8988T (cell line): ENCODE results near the gene RNASE7.

Experiments used
- DNase-seq: peaks from one replicate; pipeline ENCODE4 v3.0.0; 2011

RNASE7 gene

GRCh38 chr14:21043974-21044618 lies 1.9 kb downstream of the RNASE7 start:
- DNase-seq = no peak

GRCh38 chr14:21047378-21047781 lies 5.2 kb downstream of the RNASE7 start:
- no peak for DNase-seq

- no peak for DNase-seq
Measured at GRCh38 chr14:21048638-21049037, 6.5 kb downstream of the RNASE7 start.

GRCh38 chr14:21049271-21049673 lies 7.1 kb downstream of the RNASE7 start:
- DNase-seq = no peak

- DNase-seq = no peak
Measured at GRCh38 chr14:21050597-21050996, 8.4 kb downstream of the RNASE7 start.

- DNase-seq = no peak
Measured at GRCh38 chr14:21053184-21054122, 11.3 kb downstream of the RNASE7 start.

DNA sequence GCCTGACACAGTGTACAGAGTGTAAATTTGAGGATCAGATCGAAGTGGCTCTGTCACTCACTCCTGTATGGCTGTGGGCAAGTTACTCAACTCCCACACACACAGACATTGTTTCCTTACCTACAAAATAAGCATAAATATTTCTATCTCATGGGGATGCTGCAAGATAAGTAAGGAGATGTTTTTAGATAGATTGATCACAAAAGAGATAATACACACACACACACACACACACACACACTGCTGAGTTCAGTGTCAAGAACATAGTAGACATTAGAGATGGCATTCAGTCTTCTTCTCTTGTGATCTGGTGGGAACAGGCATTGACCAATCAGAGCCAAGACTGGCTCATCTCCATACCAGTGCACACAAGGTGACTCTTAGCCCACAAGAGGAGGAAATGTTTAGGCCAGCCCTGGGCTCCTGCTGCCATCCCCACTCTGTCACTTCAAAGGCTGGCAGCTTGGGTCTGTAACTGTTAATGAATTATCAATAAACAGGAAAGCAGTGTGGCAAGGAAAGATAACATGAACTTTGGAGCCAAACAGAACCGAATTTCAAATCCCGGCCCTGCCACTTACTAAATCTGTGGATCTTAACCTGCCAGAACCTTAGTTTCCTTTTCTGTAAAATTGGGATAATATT lies 12.1 kb downstream of the RNASE7 start:
- DNase-seq = no peak

DNA sequence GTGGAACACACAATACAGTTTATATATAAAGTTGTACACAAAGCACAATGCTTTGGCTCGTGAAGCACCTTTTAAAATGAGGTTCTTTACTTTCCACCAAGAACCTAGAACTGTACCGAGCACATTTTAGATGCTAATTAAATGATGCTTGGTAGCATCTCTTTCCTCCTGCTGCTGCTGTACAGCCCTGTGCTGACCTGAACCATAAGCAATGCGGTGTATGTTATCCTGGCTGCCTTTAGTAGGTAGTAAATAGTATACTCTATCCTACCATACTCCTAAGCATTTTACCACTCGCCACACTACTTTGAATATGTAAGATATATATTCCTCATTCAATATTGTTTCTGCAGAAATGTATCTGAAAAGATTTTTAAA lies 12.6 kb downstream of the RNASE7 start:
- no peak for DNase-seq

- DNase-seq = no peak
Measured at GRCh38 chr14:21055432-21056117, 13.4 kb downstream of the RNASE7 start.

GRCh38 chr14:21056520-21057163 lies 14.5 kb downstream of the RNASE7 start:
- no peak for DNase-seq

GRCh38 chr14:21057803-21058675 lies 15.9 kb downstream of the RNASE7 start, which contains the start of gene RNASE8:
RNASE8 (plus strand) TSS chr14:21057822; CDS start chr14:21057893, 71 bp downstream.
- no peak for DNase-seq

- no peak for DNase-seq
Measured at GRCh38 chr14:21058903-21059302, 16.7 kb downstream of the RNASE7 start.

GRCh38 chr14:21059842-21060613 lies 17.9 kb downstream of the RNASE7 start:
- DNase-seq = no peak

DNA sequence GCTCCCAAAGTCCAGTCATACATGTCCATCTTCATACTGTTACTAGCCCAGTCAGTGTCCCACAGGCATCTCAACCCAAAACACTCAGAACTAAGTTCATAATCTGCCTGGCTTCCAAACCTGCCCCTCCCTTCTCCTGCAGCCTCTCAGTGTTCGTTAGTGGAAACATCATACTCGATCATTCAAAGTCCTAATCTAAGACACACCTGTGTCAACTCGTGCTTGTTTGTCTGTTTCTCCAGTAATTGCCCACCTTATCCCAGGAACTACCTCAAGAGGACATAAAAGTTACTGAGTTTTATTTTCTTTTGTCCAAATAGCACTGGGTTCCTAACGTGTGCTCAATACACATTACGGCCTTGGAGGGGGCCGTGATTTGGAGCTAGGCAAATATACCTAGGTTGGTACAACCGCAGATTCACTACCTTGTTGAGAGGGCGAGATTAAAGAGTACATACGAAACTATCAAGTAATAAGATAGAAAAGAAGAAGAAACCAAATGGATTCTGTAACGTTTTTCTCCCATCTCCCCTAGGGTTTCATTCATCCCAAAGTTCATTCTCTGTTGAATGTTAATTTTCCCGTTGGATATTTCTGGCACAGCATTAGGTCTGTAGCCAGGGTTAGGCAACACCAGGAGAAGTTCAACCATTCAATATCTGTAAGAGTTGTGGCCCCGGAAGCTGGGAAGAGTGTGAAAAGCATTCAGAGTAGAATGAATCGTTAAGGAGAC lies 18.6 kb downstream of the RNASE7 start:
- no peak for DNase-seq

DNA sequence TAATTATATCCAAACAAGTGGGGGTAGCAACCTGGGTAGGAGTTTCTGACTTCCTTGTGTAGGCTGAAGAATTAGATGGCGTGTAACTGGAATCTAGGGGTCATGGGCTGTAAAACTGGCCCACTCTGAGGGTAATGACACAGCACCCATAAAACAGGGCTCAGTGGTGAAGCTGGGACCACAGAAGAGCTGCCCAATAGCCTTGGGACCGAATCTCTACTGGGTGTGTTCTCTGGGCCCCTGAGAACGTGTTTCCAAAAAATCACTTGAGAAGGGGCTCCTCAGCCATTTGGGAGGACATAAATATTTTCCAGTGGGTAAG lies 19.1 kb downstream of the RNASE7 start:
- no peak for DNase-seq

DNA sequence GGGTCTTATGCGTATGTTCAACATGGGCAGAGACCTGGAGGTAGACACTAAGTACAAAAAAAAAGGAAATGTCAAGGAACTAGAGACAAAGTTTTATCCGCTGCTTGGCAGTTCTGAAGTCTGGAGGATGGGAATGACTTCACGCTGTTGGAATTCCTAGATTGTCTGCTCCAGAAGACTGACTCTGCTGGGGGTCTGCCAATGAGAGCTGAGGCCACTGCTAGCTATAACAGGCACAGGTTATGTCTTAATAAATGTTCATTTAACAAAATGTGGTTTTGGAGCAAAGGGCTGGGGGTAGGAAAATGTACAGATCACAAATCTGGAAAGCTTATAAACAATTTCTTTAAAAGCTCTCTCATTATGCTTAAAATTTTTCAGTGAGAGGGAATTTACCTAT lies 21.3 kb downstream of the RNASE7 start:
- DNase-seq = no peak

GRCh38 chr14:21066882-21067502 lies 24.8 kb downstream of the RNASE7 start:
- DNase-seq = no peak

DNA sequence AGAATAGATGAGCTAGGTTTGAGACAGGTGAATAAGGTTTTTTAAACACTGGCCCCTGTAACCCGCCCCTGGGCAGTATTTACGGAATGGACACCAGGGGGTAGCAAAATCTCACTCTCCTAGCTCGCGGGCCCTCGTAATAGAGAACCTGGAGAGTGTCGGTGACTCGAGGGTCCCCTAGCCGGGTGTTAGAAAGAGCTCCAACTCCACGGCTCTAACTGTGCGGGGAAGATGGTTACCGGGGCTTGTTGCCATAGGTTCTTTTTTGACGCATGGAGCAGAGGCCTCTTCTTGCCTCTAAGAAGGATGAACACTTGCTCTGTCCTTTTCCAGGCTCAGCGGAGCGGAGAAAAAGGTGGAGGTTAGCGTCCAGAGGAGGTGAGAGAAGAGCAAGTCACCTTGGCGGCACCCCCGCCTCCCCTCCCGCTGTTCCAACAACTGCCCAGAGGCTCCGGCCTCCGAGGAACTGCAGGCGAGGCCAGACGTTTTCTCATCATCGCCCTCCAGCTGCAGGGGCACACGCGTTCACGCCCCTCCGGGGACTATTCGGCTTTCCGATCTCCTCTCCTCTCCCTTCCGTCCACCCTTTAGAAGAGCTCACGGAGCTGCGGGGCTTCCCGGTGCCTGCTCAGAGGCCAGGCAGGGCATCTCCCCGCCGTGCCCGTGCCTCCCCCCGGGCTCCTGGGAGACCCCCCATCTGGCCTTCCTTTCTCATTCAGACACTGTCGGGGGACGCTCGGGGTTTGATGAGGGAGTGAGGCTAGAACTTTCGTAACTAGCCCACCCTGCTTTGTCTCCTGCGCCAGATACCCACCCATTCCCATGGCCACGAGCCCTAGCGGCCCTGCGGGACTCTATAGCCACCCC lies 26.6 kb downstream of the RNASE7 start:
- peak; percentile 67 for DNase-seq
